ENCODE data around the gene RSF1. TPM values are rescaled to one million over a fixed set of nuclear protein-coding genes. Genes with fewer than 3 reads are reported as not detected.

RSF1 gene
- total RNA-seq, 1 experiment from 2014 or later = 79.8 TPM

GRCh38 chr11:77642228-77642627 lies 178.3 kb downstream of the RSF1 start (continued):
- TF ChIP-seq, protein P1, sequence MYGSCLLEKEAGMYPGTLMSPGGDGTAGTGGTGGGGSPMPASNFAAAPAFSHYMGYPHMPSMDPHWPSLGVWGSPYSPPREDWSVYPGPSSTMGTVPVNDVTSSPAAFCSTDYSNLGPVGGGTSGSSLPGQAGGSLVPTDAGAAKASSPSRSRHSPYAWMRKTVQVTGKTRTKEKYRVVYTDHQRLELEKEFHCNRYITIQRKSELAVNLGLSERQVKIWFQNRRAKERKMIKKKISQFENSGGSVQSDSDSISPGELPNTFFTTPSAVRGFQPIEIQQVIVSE (CRISPR knock-in tag; IDR thresholded peaks at IDR 0.05; ENCODE audit: borderline replicate concordance) = no peak
- no peak for TF ChIP-seq TEAD1 (CRISPR knock-in tag; IDR thresholded peaks at IDR 0.05)
- no peak for TF ChIP-seq GABPB1 (CRISPR knock-in tag; IDR thresholded peaks at IDR 0.05)
- no peak for TF ChIP-seq ATF2 (CRISPR knock-in tag; IDR thresholded peaks at IDR 0.05; ENCODE audit: borderline replicate concordance, low read depth)

- POLR2A ChIA-PET = interaction anchor here (2.0 kb wide), 1 partner anchor 48 kb away, joined by 6 read pairs; the partner anchor contains the start of gene AQP11
- DNase-seq (ENCODE audit: low spot score) (peak; percentile 79), ATAC-seq (peak; percentile 95)
- H3K27me3 Mint-ChIP-seq (ENCODE audit: low read depth) = no peaks in the 10 kb centered on the region
- peak within 1 kb of the TSS; percentile 98 for H3K27ac Mint-ChIP-seq
- H3K4me3 Mint-ChIP-seq = peak within 1 kb of the TSS; percentile 95
- H3K4me1 Mint-ChIP-seq = peaks cover 21% of the 10 kb centered on the region
- peaks cover 13% of the 10 kb centered on the region for H3K9me3 Mint-ChIP-seq
- H3K36me3 Mint-ChIP-seq = peaks cover 9% of the 10 kb centered on the region
- CTCF ChIA-PET = interaction anchor here (0.7 kb wide), 1 partner anchor 546 kb away, joined by 3 read pairs; no protein-coding TSS in a partner anchor
- TF ChIP-seq HMGXB4 (CRISPR knock-in tag; IDR thresholded peaks at IDR 0.05) (peak; percentile 57; the same call in 1 of the 2 replicates), FOXK1 (CRISPR knock-in tag; IDR thresholded peaks at IDR 0.05) (peak; percentile 100), FOXJ3 (CRISPR knock-in tag; IDR thresholded peaks at IDR 0.05; ENCODE audit: borderline replicate concordance) (no peak), ESRRA (CRISPR knock-in tag; IDR thresholded peaks at IDR 0.05; ENCODE audit: borderline replicate concordance) (peak; percentile 60; the same call in 1 of the 2 replicates), JUN (CRISPR knock-in tag; IDR thresholded peaks at IDR 0.05) (peak; percentile 82), KAT7 (CRISPR knock-in tag; IDR thresholded peaks at IDR 0.05; ENCODE audit: borderline replicate concordance) (0 out of 2 replicates have a peak, but pooled peaks have one; percentile 87), JAZF1 (CRISPR knock-in tag; IDR thresholded peaks at IDR 0.05) (no peak), FOXP4 (CRISPR knock-in tag; IDR thresholded peaks at IDR 0.05) (peak; percentile 85; the same call in 1 of the 2 replicates), GABPB1 (CRISPR knock-in tag; IDR thresholded peaks at IDR 0.05) (peak; percentile 82), SMAD3 (CRISPR knock-in tag; IDR thresholded peaks at IDR 0.05; ENCODE audit: borderline replicate concordance) (peak; percentile 69; the same call in 1 of the 2 replicates), MYBL2 (CRISPR knock-in tag; IDR thresholded peaks at IDR 0.05) (no peak), ZNF232 (CRISPR knock-in tag; IDR thresholded peaks at IDR 0.05) (no peak), ZNF423 (CRISPR knock-in tag; IDR thresholded peaks at IDR 0.05) (no peak), NFYB (CRISPR knock-in tag; conservative IDR thresholded peaks at IDR 0.05; ENCODE audit: low read depth) (no peak), ETV6 (CRISPR knock-in tag; IDR thresholded peaks at IDR 0.05) (peak; percentile 90; the same call in 1 of the 2 replicates)
- TF ChIP-seq, protein P2, sequence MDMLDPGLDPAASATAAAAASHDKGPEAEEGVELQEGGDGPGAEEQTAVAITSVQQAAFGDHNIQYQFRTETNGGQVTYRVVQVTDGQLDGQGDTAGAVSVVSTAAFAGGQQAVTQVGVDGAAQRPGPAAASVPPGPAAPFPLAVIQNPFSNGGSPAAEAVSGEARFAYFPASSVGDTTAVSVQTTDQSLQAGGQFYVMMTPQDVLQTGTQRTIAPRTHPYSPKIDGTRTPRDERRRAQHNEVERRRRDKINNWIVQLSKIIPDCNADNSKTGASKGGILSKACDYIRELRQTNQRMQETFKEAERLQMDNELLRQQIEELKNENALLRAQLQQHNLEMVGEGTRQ (CRISPR knock-in tag; IDR thresholded peaks at IDR 0.05) = no peak
- TF ChIP-seq, protein P3, sequence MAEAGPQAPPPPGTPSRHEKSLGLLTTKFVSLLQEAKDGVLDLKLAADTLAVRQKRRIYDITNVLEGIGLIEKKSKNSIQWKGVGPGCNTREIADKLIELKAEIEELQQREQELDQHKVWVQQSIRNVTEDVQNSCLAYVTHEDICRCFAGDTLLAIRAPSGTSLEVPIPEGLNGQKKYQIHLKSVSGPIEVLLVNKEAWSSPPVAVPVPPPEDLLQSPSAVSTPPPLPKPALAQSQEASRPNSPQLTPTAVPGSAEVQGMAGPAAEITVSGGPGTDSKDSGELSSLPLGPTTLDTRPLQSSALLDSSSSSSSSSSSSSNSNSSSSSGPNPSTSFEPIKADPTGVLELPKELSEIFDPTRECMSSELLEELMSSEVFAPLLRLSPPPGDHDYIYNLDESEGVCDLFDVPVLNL (CRISPR knock-in tag; IDR thresholded peaks at IDR 0.05; ENCODE audit: borderline replicate concordance, low read depth) = no peak
- TF ChIP-seq, protein P4, sequence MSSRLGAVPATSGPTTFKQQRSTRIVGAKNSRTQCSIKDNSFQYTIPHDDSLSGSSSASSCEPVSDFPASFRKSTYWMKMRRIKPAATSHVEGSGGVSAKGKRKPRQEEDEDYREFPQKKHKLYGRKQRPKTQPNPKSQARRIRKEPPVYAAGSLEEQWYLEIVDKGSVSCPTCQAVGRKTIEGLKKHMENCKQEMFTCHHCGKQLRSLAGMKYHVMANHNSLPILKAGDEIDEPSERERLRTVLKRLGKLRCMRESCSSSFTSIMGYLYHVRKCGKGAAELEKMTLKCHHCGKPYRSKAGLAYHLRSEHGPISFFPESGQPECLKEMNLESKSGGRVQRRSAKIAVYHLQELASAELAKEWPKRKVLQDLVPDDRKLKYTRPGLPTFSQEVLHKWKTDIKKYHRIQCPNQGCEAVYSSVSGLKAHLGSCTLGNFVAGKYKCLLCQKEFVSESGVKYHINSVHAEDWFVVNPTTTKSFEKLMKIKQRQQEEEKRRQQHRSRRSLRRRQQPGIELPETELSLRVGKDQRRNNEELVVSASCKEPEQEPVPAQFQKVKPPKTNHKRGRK (CRISPR knock-in tag; IDR thresholded peaks at IDR 0.05; ENCODE audit: borderline replicate concordance) = peak; percentile 99
- TF ChIP-seq, protein P5, sequence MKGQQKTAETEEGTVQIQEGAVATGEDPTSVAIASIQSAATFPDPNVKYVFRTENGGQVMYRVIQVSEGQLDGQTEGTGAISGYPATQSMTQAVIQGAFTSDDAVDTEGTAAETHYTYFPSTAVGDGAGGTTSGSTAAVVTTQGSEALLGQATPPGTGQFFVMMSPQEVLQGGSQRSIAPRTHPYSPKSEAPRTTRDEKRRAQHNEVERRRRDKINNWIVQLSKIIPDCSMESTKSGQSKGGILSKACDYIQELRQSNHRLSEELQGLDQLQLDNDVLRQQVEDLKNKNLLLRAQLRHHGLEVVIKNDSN (CRISPR knock-in tag; IDR thresholded peaks at IDR 0.05) = peak; percentile 54
- TF ChIP-seq, protein P6, sequence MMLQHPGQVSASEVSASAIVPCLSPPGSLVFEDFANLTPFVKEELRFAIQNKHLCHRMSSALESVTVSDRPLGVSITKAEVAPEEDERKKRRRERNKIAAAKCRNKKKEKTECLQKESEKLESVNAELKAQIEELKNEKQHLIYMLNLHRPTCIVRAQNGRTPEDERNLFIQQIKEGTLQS (CRISPR knock-in tag; conservative IDR thresholded peaks at IDR 0.05) = no peak
Measured at GRCh38 chr11:77637345-77638165, 183.0 kb downstream of the RSF1 start, which contains the start of gene CLNS1A. TSS of gene CLNS1A (minus strand) at chr11:77637794. CDS start at chr11:77637714, 80 bp downstream.

Measured in WTC11 (cell line).